Osteocyte (in vitro differentiated cells): ENCODE measurements around the gene ZDHHC9. TPM values are rescaled to one million over a fixed set of nuclear protein-coding genes. Genes with fewer than 3 reads are reported as not detected.
"Not testable (repeated sequence)": the region's sequence is repeated elsewhere in the genome, so short reads cannot be mapped to it uniquely, and the experiment has no call there.

Experiments
- DNase-seq: peaks from one replicate; pipeline ENCODE4 v3.0.0; 2021; ENCODE audit warnings: mixed read lengths; ENCODE audit not compliant: unreplicated experiment; ENCODE audit errors: extremely low spot score
- H3K27ac Mint-ChIP-seq: one replicate; pipeline ENCODE4 v1.8.0; 2021; ENCODE audit warnings: mild to moderate bottlenecking, mixed read lengths; ENCODE audit not compliant: unreplicated experiment
- H3K27me3 Mint-ChIP-seq: one replicate; pipeline ENCODE4 v1.8.0; 2021; ENCODE audit warnings: mixed read lengths; ENCODE audit not compliant: unreplicated experiment
- H3K36me3 Mint-ChIP-seq: one replicate; pipeline ENCODE4 v1.8.0; 2021; ENCODE audit warnings: mixed read lengths; ENCODE audit not compliant: unreplicated experiment
- H3K4me1 Mint-ChIP-seq: one replicate; pipeline ENCODE4 v1.8.0; 2021; ENCODE audit warnings: mixed read lengths; ENCODE audit not compliant: unreplicated experiment
- H3K4me3 Mint-ChIP-seq: one replicate; pipeline ENCODE4 v1.8.0; 2021; ENCODE audit warnings: mild to moderate bottlenecking, moderate library complexity, mixed read lengths; ENCODE audit not compliant: unreplicated experiment
- H3K9me3 Mint-ChIP-seq: one replicate; pipeline ENCODE4 v1.8.0; 2021; ENCODE audit warnings: mixed read lengths; ENCODE audit not compliant: unreplicated experiment
- total RNA-seq: library from RNA; stranded (reverse); gene quantifications from 2 replicates; pipeline ENCODE4 v1.2.1, GENCODE V29; 2021
- TF ChIP-seq, protein P1 (sequence below): fragments of 200-600 bp; sonication (generic); IDR thresholded peaks from 2 replicates; pipeline ENCODE4 v1.5.0; 2021; ENCODE audit warnings: antibody characterized with exemption, mild to moderate bottlenecking, moderate library complexity

ZDHHC9 gene
- total RNA-seq, 1 donor from 2014 or later = 32.2 TPM

DNA sequence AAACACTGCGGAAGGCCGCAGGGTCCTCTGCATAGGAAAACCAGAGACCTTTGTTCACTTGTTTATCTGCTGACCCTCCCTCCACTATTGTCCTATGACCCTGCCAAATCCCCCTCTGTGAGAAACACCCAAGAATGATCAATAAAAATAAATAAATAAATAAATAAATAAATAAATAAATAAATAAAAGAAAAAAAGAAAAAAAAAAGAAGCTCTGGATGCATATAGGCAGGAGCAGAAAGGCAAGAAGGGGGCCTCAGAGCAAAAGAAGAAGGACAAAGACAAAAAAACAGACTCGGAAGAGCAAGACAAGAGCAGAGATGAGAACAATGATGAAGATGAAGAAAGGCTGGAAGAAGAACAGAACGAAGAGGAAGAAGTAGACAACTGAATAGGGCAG is 8.1 kb upstream of the ZDHHC9 start:
- not testable (repeated sequence) for H3K36me3 Mint-ChIP-seq
- H3K27me3 Mint-ChIP-seq = peaks cover 15% of the 10 kb centered on the region

DNA sequence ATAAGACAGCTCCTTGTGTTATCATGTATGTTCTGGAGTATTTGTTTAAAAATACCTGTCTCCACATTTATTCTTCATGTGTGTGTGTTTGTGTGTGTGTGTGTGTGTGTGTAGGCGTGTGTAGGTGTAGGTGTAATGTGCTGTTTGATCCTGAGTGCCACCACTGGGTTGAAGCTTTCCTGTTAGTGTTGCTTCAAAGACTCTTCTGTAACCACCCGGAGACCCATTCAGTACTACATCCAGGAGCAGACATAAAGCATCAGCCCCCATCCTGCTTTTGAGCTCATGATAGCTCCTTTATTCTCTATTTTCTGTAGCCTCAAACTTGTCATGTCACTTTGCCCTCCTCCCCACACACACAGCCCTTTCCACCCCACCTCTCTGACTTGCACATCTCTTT is 3.0 kb upstream of the ZDHHC9 start:
- no peak overlapping the region for H3K4me3 Mint-ChIP-seq
- no peaks in the 10 kb centered on the region for H3K9me3 Mint-ChIP-seq
- peaks cover 12% of the 10 kb centered on the region for H3K27me3 Mint-ChIP-seq
- H3K27ac Mint-ChIP-seq = no peak overlapping the region
- no peak for DNase-seq
- TF ChIP-seq, protein P1, sequence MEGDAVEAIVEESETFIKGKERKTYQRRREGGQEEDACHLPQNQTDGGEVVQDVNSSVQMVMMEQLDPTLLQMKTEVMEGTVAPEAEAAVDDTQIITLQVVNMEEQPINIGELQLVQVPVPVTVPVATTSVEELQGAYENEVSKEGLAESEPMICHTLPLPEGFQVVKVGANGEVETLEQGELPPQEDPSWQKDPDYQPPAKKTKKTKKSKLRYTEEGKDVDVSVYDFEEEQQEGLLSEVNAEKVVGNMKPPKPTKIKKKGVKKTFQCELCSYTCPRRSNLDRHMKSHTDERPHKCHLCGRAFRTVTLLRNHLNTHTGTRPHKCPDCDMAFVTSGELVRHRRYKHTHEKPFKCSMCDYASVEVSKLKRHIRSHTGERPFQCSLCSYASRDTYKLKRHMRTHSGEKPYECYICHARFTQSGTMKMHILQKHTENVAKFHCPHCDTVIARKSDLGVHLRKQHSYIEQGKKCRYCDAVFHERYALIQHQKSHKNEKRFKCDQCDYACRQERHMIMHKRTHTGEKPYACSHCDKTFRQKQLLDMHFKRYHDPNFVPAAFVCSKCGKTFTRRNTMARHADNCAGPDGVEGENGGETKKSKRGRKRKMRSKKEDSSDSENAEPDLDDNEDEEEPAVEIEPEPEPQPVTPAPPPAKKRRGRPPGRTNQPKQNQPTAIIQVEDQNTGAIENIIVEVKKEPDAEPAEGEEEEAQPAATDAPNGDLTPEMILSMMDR = no peak
- peaks cover 12% of the 10 kb centered on the region for H3K4me1 Mint-ChIP-seq
- H3K36me3 Mint-ChIP-seq = no peaks in the 10 kb centered on the region

More for the DNA sequence above, 8.1 kb upstream of the ZDHHC9 start:
- H3K27ac Mint-ChIP-seq, DNase-seq, H3K4me1 Mint-ChIP-seq, H3K4me3 Mint-ChIP-seq, H3K9me3 Mint-ChIP-seq: not testable (repeated sequence)

DNA sequence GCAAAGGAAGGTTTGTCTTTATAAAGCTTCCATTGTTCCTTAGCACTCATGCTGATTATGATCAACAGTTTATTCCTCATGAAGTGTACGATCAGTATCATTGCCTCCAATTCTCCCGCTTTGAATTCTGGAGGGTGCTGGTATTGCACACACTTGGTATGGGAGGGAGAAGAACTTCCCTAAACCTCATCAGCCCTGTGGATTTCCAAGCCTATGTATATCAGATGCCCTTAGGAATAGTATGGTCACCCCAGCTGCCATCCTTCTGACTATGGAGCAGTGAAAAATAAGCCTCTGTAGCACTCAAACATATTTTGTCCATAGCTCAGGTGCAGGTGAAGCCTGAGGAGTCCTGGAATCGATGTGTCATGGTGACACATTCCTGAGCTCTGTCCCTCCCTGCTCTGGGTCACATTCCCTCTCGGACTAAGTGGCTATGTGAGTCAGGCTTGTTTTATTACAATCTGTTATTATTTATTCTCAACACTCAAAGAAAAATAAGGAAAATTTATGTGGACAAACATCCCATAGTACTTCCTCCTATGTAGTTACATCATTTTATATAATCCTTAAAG is 2.0 kb upstream of the ZDHHC9 start:
- no peak overlapping the region for H3K27ac Mint-ChIP-seq

DNA sequence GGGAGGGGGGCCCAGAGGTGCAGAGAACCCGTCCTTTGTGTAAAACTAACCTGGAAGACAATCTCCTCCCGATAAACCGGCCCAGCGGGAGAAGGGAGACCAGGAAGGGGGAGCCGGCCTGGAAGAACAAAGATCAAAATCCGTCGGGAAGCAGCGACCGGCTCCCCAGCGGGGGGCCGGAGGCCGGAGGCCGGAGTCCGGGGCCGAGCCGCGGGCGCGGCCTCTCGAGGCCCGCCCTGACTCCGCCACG is 552 bp downstream of the ZDHHC9 start:
- H3K9me3 Mint-ChIP-seq = no peaks in the 10 kb centered on the region
- peaks cover 3% of the 10 kb centered on the region for H3K27me3 Mint-ChIP-seq
- H3K4me3 Mint-ChIP-seq = peak overlapping the region; percentile 84
- peaks cover 18% of the 10 kb centered on the region for H3K4me1 Mint-ChIP-seq
- H3K27ac Mint-ChIP-seq = peak overlapping the region; percentile 81
- no peaks in the 10 kb centered on the region for H3K36me3 Mint-ChIP-seq
- DNase-seq = no peak
- TF ChIP-seq, protein P1 = no peak

More for the DNA sequence above, 2.0 kb upstream of the ZDHHC9 start:
- peaks cover 12% of the 10 kb centered on the region for H3K27me3 Mint-ChIP-seq
- no peak for DNase-seq
- TF ChIP-seq, protein P1 = no peak
- peaks cover 12% of the 10 kb centered on the region for H3K4me1 Mint-ChIP-seq
- no peak overlapping the region for H3K4me3 Mint-ChIP-seq
- no peaks in the 10 kb centered on the region for H3K9me3 Mint-ChIP-seq
- no peaks in the 10 kb centered on the region for H3K36me3 Mint-ChIP-seq

DNA sequence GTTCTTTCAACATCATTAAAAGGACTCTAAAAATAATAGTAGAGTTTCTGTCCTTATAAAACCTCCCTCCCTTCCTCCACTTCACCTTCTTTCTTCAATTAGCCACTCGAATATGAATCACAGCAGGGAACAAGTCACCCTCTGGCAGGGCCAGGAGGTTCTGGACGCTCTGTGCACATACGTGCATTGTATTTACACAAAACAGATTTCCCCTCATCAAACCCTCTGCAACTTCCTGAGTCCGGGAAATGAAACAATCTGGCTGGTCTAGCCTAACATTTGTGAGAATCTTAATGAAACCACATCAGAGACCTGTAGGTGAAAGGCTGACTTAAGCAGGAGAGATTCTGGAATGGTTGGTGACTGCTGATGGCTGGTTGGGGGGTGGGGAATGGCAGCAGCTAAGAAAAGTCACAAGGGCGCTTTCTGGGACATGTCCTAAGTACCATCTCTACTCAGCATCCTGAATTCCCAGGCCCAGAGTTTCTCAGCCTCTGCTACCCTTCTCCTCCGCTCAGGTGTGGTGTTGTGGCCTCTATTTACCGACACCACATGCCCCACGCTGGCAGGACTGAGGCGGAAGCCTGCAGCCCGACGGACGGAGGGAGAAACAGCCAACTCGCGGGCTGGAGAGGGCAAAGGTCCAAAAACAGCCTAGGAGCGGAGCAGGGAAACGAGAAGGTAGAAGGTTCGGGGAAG is 1.0 kb downstream of the ZDHHC9 start:
- peaks cover 3% of the 10 kb centered on the region for H3K27me3 Mint-ChIP-seq
- DNase-seq = no peak
- no peaks in the 10 kb centered on the region for H3K36me3 Mint-ChIP-seq
- H3K4me1 Mint-ChIP-seq = peaks cover 18% of the 10 kb centered on the region
- H3K27ac Mint-ChIP-seq = peak overlapping the region; percentile 81
- H3K4me3 Mint-ChIP-seq = peak overlapping the region; percentile 84
- TF ChIP-seq, protein P1 = no peak
- no peaks in the 10 kb centered on the region for H3K9me3 Mint-ChIP-seq
